Measurements from ENCODE around the gene USF2.

USF2 gene

GRCh38 chr19:35287713-35288112 is 19.0 kb downstream of the USF2 start:
- no peak for DNase-seq

- DNase-seq = no peak
Observed at GRCh38 chr19:35288331-35288730, 19.6 kb downstream of the USF2 start.

- no peak for DNase-seq
Observed at GRCh38 chr19:35288906-35289305, 20.1 kb downstream of the USF2 start.

- DNase-seq = no peak
Observed at GRCh38 chr19:35290381-35291127, 21.8 kb downstream of the USF2 start.

- no peak for DNase-seq
Observed at GRCh38 chr19:35291259-35291658, 22.5 kb downstream of the USF2 start.

- DNase-seq = no peak
Observed at GRCh38 chr19:35291916-35292315, 23.2 kb downstream of the USF2 start, which contains the start of gene MAG. Gene MAG, plus strand, starts transcription at chr19:35292161. Its CDS starts 3,248 bp downstream, at chr19:35295409.

GRCh38 chr19:35292421-35293362 is 23.9 kb downstream of the USF2 start:
- no peak for DNase-seq

- no peak for DNase-seq
Observed at GRCh38 chr19:35293363-35293739, 24.6 kb downstream of the USF2 start.

- no peak for DNase-seq
Observed at GRCh38 chr19:35293808-35294207, 25.0 kb downstream of the USF2 start.

GRCh38 chr19:35294328-35294727 is 25.6 kb downstream of the USF2 start:
- no peak for DNase-seq

GRCh38 chr19:35294859-35295791 is 26.4 kb downstream of the USF2 start:
- no peak for DNase-seq

- DNase-seq = no peak
Observed at GRCh38 chr19:35295792-35296462, 27.2 kb downstream of the USF2 start.

- no peak for DNase-seq
Observed at GRCh38 chr19:35296644-35297514, 28.1 kb downstream of the USF2 start.

- DNase-seq = no peak
Observed at GRCh38 chr19:35297515-35297848, 28.7 kb downstream of the USF2 start.

GRCh38 chr19:35297922-35298321 is 29.2 kb downstream of the USF2 start:
- DNase-seq = no peak

- no peak for DNase-seq
Observed at GRCh38 chr19:35298561-35298972, 29.8 kb downstream of the USF2 start.

- DNase-seq = no peak
Observed at GRCh38 chr19:35299523-35300338, 31.0 kb downstream of the USF2 start.

GRCh38 chr19:35300339-35300649 is 31.5 kb downstream of the USF2 start:
- no peak for DNase-seq

GRCh38 chr19:35301961-35302360 is 33.2 kb downstream of the USF2 start:
- no peak for DNase-seq

- no peak for DNase-seq
Observed at GRCh38 chr19:35302446-35302845, 33.7 kb downstream of the USF2 start.

Data from MV-4-11 (cell line).